Uterus (tissue), 2 donors: ENCODE results near the gene CENPF.

Experiments used
- POLR2A ChIP-seq, 2 donors: fragments of 450-650 bp; IDR thresholded peaks; one replicate each; pipeline ENCODE4 v1.6.1; 2016; ENCODE audit warnings: antibody characterized with exemption in 2 of 2, mild to moderate bottlenecking in 1 of 2, moderate library complexity in 1 of 2
- TF ChIP-seq, protein P1 (sequence below), 4 experiments: fragments of 200-600 bp in 2 of 4; fragments of 450-650 bp in 2 of 4; sonication (generic) in 2 of 4; IDR thresholded peaks; one replicate each; pipeline ENCODE4 v1.5.1; 2016 to 2019; ENCODE audit warnings: antibody characterized with exemption in 4 of 4, mild to moderate bottlenecking in 2 of 4, moderate library complexity in 1 of 4

DNA sequence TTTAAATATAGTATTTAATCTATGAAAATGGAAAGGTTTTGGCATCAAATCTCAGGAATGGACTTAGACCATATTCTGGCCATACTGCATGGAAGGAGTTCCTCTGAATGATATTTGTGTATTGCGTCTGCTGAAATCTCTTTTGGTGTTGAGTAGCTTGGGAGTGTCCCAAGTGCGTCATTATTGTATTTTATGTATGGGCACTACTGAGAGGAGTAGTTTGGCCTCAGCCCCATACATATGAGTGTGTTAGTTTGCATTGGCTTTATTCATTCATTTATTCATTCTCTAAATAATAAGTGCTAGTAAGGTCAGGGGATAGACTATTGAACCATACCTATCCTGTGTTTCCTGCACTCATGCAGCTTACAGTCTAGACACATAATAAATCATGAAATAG, 46.6 kb downstream of the CENPF start:
- TF ChIP-seq, protein P1, sequence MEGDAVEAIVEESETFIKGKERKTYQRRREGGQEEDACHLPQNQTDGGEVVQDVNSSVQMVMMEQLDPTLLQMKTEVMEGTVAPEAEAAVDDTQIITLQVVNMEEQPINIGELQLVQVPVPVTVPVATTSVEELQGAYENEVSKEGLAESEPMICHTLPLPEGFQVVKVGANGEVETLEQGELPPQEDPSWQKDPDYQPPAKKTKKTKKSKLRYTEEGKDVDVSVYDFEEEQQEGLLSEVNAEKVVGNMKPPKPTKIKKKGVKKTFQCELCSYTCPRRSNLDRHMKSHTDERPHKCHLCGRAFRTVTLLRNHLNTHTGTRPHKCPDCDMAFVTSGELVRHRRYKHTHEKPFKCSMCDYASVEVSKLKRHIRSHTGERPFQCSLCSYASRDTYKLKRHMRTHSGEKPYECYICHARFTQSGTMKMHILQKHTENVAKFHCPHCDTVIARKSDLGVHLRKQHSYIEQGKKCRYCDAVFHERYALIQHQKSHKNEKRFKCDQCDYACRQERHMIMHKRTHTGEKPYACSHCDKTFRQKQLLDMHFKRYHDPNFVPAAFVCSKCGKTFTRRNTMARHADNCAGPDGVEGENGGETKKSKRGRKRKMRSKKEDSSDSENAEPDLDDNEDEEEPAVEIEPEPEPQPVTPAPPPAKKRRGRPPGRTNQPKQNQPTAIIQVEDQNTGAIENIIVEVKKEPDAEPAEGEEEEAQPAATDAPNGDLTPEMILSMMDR (IDR thresholded peaks at IDR 0.05), result no peak
- no peak for TF ChIP-seq POLR2A (IDR thresholded peaks at IDR 0.05)
